Right lobe of liver (tissue), 4 donors: Measurements from ENCODE around the gene CCDC102A.

Experiments used
- POLR2A ChIP-seq: fragments of 450-650 bp; IDR thresholded peaks from one replicate; pipeline ENCODE4 v1.6.1; 2017; ENCODE audit warnings: antibody characterized with exemption, mild to moderate bottlenecking
- TF ChIP-seq, protein P1 (sequence below), 4 donors: fragments of 200-600 bp in 3 of 4; fragments of 450-650 bp in 1 of 4; IDR thresholded peaks; one replicate each; pipeline versions ENCODE4 v1.5.1 to v1.8.0; 2016 to 2022; ENCODE audit warnings: antibody characterized with exemption in 4 of 4, mild to moderate bottlenecking in 2 of 4
- donor health status: DM: no; HTN: no; CAD: no.
- donor health status: DM: no; HTN: no; CAD: no.
- donor health status: DM: no; HTN: yes; CAD: no.

DNA sequence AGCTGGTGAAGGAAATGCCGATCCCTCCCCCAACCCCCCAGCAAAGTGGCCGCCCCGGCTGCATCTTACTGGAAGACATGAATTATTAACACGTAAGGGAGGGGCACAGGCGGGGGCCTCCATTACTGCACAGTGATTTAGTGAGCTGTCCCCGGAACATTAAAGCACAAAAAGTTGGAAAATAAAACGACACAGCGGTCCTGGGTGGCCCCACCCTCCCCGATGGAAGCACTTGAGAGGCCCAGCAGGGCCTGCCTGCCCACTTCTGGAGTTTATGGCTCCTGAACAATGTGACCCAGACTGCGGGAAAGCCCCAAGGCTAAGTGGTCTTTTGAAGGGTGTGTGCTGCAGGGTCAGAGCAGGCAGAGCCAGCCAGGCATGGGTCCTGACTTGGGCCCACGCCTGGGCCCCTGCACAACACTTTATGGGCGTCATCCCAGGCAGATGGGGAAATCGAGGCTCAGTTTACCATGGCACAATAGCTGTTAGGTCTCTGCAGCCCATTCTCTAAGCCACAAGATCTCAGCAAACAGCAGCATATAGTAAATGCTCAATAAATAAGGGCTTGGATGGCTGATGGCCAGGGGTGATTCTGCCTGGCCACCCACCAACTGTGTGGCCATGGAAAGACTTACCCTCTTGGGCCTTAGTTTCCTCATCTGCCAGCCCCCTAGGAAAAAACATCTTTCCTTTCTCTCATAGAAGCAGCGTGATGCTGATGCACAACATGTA, 22.8 kb downstream of the CCDC102A start:
- TF ChIP-seq, protein P1, sequence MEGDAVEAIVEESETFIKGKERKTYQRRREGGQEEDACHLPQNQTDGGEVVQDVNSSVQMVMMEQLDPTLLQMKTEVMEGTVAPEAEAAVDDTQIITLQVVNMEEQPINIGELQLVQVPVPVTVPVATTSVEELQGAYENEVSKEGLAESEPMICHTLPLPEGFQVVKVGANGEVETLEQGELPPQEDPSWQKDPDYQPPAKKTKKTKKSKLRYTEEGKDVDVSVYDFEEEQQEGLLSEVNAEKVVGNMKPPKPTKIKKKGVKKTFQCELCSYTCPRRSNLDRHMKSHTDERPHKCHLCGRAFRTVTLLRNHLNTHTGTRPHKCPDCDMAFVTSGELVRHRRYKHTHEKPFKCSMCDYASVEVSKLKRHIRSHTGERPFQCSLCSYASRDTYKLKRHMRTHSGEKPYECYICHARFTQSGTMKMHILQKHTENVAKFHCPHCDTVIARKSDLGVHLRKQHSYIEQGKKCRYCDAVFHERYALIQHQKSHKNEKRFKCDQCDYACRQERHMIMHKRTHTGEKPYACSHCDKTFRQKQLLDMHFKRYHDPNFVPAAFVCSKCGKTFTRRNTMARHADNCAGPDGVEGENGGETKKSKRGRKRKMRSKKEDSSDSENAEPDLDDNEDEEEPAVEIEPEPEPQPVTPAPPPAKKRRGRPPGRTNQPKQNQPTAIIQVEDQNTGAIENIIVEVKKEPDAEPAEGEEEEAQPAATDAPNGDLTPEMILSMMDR (IDR thresholded peaks at IDR 0.05) = no peak
- TF ChIP-seq POLR2A = no peak
